HepG2 (cell line): ENCODE measurements around the gene KIAA1614. TPM values are rescaled to one million over a fixed set of nuclear protein-coding genes. Genes with fewer than 3 reads are reported as not detected.

Experiments used
- ATAC-seq: fragments of 200-7000 bp; cut with Tn5 transposase; 3 replicates; pipeline ENCODE4 v1.9.1; 2020; ENCODE audit warnings: mild to moderate bottlenecking, moderate library complexity
- BruUV-seq: library from RNA; stranded (reverse); fragments of 400-500 nt; replicated peaks from 2 replicates; lab custom pipeline; 2021; lab: Mats Ljungman, UMichigan
- CTCF ChIA-PET: fragments of 300-600 bp; formaldehyde crosslinking; extraction: SDS; loops from one replicate; lab custom pipeline; 2021; ENCODE audit warnings: low total read pairs, inconsistent platforms, low intra/inter-chr PET ratio; lab: Yijun Ruan, JAX
- POLR2A ChIA-PET: fragments of 350-600 bp; sonication (Branson Sonifier 250); formaldehyde crosslinking; loops from one replicate; lab custom pipeline; 2020; ENCODE audit warnings: antibody characterized with exemption, inconsistent platforms; lab: Yijun Ruan, JAX
- DNase-seq: peaks from one replicate; pipeline ENCODE4 v3.0.0-alpha.2; 2015; ENCODE audit warnings: low spot score
- FAIRE-seq: peaks from 3 replicates; lab custom pipeline; 2011; peaks lifted over from hg19 to GRCh38; lab: Jason Lieb, UNC
- H2AFZ ChIP-seq: one replicate; pipeline ENCODE4 v1.6.1; 2011; ENCODE audit warnings: low read length, inconsistent platforms
- H3K27ac ChIP-seq: fragments of 300-600 bp; 3 replicates; pipeline ENCODE4 v1.8.0; 2011; ENCODE audit warnings: mixed run types, mild to moderate bottlenecking, mixed read lengths, low read length, inconsistent platforms; ENCODE audit not compliant: insufficient read depth; ENCODE audit errors: extremely low read length
- H3K27me3 ChIP-seq, 2 experiments: fragments of 200-600 bp in 1 of 2; 2 replicates in 1 of 2; 3 replicates in 1 of 2; pipeline versions ENCODE4 v1.6.0 to v1.8.0; 2011; ENCODE audit warnings: low read length in 2 of 2, mild to moderate bottlenecking in 2 of 2, moderate library complexity in 2 of 2, inconsistent platforms in 1 of 2; ENCODE audit not compliant: insufficient read depth in 2 of 2, control insufficient read depth in 1 of 2
- H3K36me3 ChIP-seq, 2 experiments: fragments of 200-600 bp in 1 of 2; replicated peaks in 1 of 2; 2 replicates in 1 of 2; 3 replicates in 1 of 2; pipeline versions ENCODE4 v1.5.1 to v1.8.0; 2011; ENCODE audit warnings: low read length in 2 of 2, inconsistent platforms in 1 of 2; ENCODE audit not compliant: insufficient read depth in 2 of 2, control insufficient read depth in 1 of 2
- H3K4me1 ChIP-seq: 2 replicates; pipeline ENCODE4 v1.5.1; 2012; ENCODE audit warnings: low read length, inconsistent platforms; ENCODE audit not compliant: insufficient read depth
- H3K4me2 ChIP-seq: 2 replicates; pipeline ENCODE4 v1.6.0; 2011; ENCODE audit warnings: low read depth, low read length, inconsistent platforms
- H3K4me3 ChIP-seq, 3 experiments: fragments of 200-600 bp in 1 of 3; sonication (generic), shearing (Covaris generic) in 1 of 3; replicated peaks in 1 of 3; 2 replicates each; pipeline ENCODE4 v1.5.1; 2011 to 2016; ENCODE audit warnings: low read length in 3 of 3, inconsistent platforms in 2 of 3, low read depth in 2 of 3, mild to moderate bottlenecking in 2 of 3, control low read depth in 1 of 3, mixed read lengths in 1 of 3; ENCODE audit not compliant: insufficient read depth in 1 of 3
- H3K79me2 ChIP-seq: one replicate; pipeline ENCODE4 v1.6.1; 2011; ENCODE audit warnings: low read length, inconsistent platforms; ENCODE audit not compliant: insufficient read depth
- H3K9ac ChIP-seq: 2 replicates; pipeline ENCODE4 v1.6.0; 2011; ENCODE audit warnings: mild to moderate bottlenecking, low read depth, low read length, inconsistent platforms; ENCODE audit not compliant: insufficient read depth
- H3K9me3 ChIP-seq: 2 replicates; pipeline ENCODE4 v1.5.1; 2012; ENCODE audit warnings: mild to moderate bottlenecking, low read length
- H4K20me1 ChIP-seq: 2 replicates; pipeline ENCODE4 v1.6.0; 2011; ENCODE audit warnings: inconsistent platforms, mild to moderate bottlenecking, low read length, moderate library complexity; ENCODE audit not compliant: insufficient read depth
- ARNT2 ChIP-seq: sonication (generic); formaldehyde crosslinking; IDR thresholded peaks from 2 replicates; pipeline ENCODE4 v1.8.0; 2022; ENCODE audit warnings: mild to moderate bottlenecking, low read depth, missing genetic modification reagents, moderate library complexity
- BRCA1 ChIP-seq: sonication (generic); formaldehyde crosslinking; IDR thresholded peaks from 2 replicates; pipeline ENCODE4 v1.4.0; 2020; ENCODE audit warnings: missing genetic modification reagents
- MBNL3 ChIP-seq: fragments of 250-450 bp; sonication (Bioruptor Pico); conservative IDR thresholded peaks from 2 replicates; pipeline ENCODE4 v1.8.0; 2022; ENCODE audit warnings: mild to moderate bottlenecking, inconsistent platforms
- RAD51 ChIP-seq: fragments of 450-650 bp; IDR thresholded peaks from 2 replicates; pipeline ENCODE4 v1.6.1; 2016; ENCODE audit warnings: borderline replicate concordance
- SRSF4 ChIP-seq: fragments of 200-400 bp; formaldehyde crosslinking; IDR thresholded peaks from one replicate; pipeline ENCODE4 v1.6.1; 2018; ENCODE audit warnings: mild to moderate bottlenecking, low read depth, low read length, moderate library complexity; ENCODE audit not compliant: poor library complexity, severe bottlenecking
- SUZ12 ChIP-seq: fragments of 150-350 bp; IDR thresholded peaks from 2 replicates; pipeline ENCODE4 v1.6.1; 2014; ENCODE audit warnings: low read depth, low read length
- WGBS: methylation state at CpG from one replicate; pipeline ENCODE4 v1.1.6; 2017; ENCODE audit warnings: low lambda C conversion rate; 5-methylcytosine and 5-hydroxymethylcytosine counted together
- in situ Hi-C: cut with HindIII; loops from 2 replicates; pipeline ENCODE4 v1.10.0; 2017; ENCODE audit warnings: low pct_unique_long_range_greater_than_20kb; ENCODE audit not compliant: extremely low pct_ligation_motif_present
- intact Hi-C: fragments of 100-400 bp; cut with micrococcal nuclease; formaldehyde crosslinking; loops from one replicate; pipeline ENCODE4 v1.10.0; 2022; ENCODE audit not compliant: unreplicated experiment
- polyA plus RNA-seq, 8 experiments: library from polyadenylated mRNA; depleted of rRNA in 3 of 8; stranded (reverse) in 7 of 8; unstranded in 1 of 8; fragments of >200 nt; fragmentation: Illumina TruSeq in 4 of 8; extraction: Trizol in 4 of 8; gene quantifications; 2 replicates each; pipeline versions ENCODE4 v1.2.1 to v1.2.3, GENCODE V29; 2011 to 2016; ENCODE audit warnings: low read depth in 4 of 8, missing spikeins in 1 of 8, mixed read lengths in 1 of 8; ENCODE audit not compliant: insufficient read depth in 1 of 8
- total RNA-seq, 5 experiments: library from RNA; depleted of rRNA; stranded (reverse); fragments of >200 nt; fragmentation: Illumina TruSeq; extraction: Trizol; gene quantifications; 2 replicates each; pipeline ENCODE4 v1.2.3, GENCODE V29; 2016; ENCODE audit warnings: low read depth in 1 of 5
- TF ChIP-seq, protein P1 (sequence below): sonication (generic); formaldehyde crosslinking; IDR thresholded peaks from 2 replicates; pipeline ENCODE4 v1.5.1; 2020; ENCODE audit warnings: mild to moderate bottlenecking, missing genetic modification reagents, borderline replicate concordance
- TF ChIP-seq, protein P2 (sequence below): sonication (generic); formaldehyde crosslinking; IDR thresholded peaks from 2 replicates; pipeline ENCODE4 v1.5.0; 2020; ENCODE audit warnings: mild to moderate bottlenecking, missing genetic modification reagents
- TF ChIP-seq, protein P3 (sequence below): sonication (generic); formaldehyde crosslinking; IDR thresholded peaks from 2 replicates; pipeline ENCODE4 v1.5.0; 2020; ENCODE audit warnings: mild to moderate bottlenecking, missing genetic modification reagents, borderline replicate concordance

KIAA1614 gene
- total and polyA plus RNA-seq, 2 of the 13 experiments (the other 11 are each of a cell fraction or from before 2014, with no cell fraction given): 0.15 to 0.77 TPM

DNA sequence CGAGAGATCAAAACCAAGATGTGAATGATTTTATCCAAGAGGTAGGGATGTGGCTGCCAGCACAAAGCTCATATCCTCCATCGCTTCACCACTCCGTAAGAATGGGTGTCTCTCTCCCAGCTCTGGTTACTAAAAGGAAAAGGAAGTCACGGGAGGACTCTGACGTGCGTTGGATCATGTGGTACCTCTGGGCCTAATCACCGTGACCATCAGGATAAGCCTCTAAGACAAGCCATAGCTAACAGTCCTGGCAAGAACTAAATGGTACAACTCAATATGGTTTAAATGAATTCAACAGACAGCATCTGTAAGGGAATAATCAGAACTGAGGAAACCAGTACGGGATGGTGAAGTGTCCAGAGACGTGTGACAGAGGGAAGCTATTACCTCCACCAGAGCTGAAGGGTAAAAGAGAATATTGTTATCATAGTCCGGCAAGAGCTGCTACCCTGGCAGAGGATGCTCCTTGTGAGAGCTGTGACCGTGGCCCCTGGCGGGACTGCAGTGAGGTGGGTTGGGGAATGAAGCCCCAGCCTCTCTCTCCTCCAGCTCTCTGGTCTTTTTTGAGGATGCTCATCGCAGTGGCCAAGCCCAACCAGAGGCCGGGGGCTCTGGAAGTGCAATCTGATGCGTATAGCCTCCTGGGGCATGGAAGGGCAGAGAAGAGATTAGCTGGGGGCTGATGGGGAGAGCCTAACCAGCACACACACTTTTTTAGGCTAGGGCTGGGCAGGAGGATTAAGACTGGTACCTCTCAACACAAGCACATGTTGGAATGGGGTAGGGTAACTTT is 54.2 kb downstream of the KIAA1614 start (continued):
- TF ChIP-seq, protein P1, sequence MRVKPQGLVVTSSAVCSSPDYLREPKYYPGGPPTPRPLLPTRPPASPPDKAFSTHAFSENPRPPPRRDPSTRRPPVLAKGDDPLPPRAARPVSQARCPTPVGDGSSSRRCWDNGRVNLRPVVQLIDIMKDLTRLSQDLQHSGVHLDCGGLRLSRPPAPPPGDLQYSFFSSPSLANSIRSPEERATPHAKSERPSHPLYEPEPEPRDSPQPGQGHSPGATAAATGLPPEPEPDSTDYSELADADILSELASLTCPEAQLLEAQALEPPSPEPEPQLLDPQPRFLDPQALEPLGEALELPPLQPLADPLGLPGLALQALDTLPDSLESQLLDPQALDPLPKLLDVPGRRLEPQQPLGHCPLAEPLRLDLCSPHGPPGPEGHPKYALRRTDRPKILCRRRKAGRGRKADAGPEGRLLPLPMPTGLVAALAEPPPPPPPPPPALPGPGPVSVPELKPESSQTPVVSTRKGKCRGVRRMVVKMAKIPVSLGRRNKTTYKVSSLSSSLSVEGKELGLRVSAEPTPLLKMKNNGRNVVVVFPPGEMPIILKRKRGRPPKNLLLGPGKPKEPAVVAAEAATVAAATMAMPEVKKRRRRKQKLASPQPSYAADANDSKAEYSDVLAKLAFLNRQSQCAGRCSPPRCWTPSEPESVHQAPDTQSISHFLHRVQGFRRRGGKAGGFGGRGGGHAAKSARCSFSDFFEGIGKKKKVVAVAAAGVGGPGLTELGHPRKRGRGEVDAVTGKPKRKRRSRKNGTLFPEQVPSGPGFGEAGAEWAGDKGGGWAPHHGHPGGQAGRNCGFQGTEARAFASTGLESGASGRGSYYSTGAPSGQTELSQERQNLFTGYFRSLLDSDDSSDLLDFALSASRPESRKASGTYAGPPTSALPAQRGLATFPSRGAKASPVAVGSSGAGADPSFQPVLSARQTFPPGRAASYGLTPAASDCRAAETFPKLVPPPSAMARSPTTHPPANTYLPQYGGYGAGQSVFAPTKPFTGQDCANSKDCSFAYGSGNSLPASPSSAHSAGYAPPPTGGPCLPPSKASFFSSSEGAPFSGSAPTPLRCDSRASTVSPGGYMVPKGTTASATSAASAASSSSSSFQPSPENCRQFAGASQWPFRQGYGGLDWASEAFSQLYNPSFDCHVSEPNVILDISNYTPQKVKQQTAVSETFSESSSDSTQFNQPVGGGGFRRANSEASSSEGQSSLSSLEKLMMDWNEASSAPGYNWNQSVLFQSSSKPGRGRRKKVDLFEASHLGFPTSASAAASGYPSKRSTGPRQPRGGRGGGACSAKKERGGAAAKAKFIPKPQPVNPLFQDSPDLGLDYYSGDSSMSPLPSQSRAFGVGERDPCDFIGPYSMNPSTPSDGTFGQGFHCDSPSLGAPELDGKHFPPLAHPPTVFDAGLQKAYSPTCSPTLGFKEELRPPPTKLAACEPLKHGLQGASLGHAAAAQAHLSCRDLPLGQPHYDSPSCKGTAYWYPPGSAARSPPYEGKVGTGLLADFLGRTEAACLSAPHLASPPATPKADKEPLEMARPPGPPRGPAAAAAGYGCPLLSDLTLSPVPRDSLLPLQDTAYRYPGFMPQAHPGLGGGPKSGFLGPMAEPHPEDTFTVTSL (CRISPR knock-in tag): no peak
- no peak for TF ChIP-seq SRSF4
- TF ChIP-seq ARNT2 (CRISPR knock-in tag): no peak
- TF ChIP-seq SUZ12: no peak
- no peak for TF ChIP-seq BRCA1 (CRISPR knock-in tag)
- no peak for TF ChIP-seq RAD51
- TF ChIP-seq, all 625 proteins: peak for 0

DNA sequence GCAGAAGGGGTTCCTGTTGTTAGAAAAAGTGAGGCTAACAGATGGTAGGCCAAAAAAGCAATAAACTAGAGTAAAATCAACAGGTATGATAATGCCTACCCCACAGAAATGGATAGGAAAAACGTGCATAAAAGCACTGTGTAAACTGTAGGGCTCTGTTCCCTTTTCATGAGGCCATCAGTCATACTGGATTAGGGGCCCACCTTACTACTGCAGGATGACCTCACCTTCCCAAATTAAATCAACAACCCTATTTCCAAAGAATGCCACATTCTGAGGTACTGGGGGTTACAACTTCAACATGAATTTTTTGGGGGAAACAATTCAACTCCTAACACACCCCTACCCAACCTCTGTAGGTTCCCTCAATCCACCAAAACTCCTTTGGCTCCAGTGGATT is 54.9 kb downstream of the KIAA1614 start:
- 48% methylated on average over 1 of the region's 1 CpG for WGBS
- POLR2A ChIA-PET: no interaction called here
- FAIRE-seq: no peak
- no peak for TF ChIP-seq MBNL3 (CRISPR knock-in tag)
- TF ChIP-seq, protein P2, sequence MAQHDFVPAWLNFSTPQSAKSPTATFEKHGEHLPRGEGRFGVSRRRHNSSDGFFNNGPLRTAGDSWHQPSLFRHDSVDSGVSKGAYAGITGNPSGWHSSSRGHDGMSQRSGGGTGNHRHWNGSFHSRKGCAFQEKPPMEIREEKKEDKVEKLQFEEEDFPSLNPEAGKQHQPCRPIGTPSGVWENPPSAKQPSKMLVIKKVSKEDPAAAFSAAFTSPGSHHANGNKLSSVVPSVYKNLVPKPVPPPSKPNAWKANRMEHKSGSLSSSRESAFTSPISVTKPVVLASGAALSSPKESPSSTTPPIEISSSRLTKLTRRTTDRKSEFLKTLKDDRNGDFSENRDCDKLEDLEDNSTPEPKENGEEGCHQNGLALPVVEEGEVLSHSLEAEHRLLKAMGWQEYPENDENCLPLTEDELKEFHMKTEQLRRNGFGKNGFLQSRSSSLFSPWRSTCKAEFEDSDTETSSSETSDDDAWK (CRISPR knock-in tag): no peak
- TF ChIP-seq, protein P3, sequence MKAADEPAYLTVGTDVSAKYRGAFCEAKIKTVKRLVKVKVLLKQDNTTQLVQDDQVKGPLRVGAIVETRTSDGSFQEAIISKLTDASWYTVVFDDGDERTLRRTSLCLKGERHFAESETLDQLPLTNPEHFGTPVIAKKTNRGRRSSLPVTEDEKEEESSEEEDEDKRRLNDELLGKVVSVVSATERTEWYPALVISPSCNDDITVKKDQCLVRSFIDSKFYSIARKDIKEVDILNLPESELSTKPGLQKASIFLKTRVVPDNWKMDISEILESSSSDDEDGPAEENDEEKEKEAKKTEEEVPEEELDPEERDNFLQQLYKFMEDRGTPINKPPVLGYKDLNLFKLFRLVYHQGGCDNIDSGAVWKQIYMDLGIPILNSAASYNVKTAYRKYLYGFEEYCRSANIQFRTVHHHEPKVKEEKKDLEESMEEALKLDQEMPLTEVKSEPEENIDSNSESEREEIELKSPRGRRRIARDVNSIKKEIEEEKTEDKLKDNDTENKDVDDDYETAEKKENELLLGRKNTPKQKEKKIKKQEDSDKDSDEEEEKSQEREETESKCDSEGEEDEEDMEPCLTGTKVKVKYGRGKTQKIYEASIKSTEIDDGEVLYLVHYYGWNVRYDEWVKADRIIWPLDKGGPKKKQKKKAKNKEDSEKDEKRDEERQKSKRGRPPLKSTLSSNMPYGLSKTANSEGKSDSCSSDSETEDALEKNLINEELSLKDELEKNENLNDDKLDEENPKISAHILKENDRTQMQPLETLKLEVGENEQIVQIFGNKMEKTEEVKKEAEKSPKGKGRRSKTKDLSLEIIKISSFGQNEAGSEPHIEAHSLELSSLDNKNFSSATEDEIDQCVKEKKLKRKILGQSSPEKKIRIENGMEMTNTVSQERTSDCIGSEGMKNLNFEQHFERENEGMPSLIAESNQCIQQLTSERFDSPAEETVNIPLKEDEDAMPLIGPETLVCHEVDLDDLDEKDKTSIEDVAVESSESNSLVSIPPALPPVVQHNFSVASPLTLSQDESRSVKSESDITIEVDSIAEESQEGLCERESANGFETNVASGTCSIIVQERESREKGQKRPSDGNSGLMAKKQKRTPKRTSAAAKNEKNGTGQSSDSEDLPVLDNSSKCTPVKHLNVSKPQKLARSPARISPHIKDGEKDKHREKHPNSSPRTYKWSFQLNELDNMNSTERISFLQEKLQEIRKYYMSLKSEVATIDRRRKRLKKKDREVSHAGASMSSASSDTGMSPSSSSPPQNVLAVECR (CRISPR knock-in tag): no peak

More for the DNA sequence above, 54.9 kb downstream of the KIAA1614 start:
- Histone ChIP-seq H3K36me3 (peaks cover 0 to 28% of the 10 kb centered on the region in 2 experiments; a peak in 4 of 5 replicates), H3K4me2 (no peak overlapping the region), H3K27me3 (no peaks in the 10 kb centered on the region), H3K9ac (no peak overlapping the region), H4K20me1 (no peaks in the 10 kb centered on the region), H3K4me3 (no peak overlapping the region), H3K79me2 (no peaks in the 10 kb centered on the region), H3K27ac (no peak overlapping the region), H3K4me1 (peaks cover 1% of the 10 kb centered on the region; the same call in 1 of the 2 replicates), H3K9me3 (no peaks in the 10 kb centered on the region), H2AFZ (no peak overlapping the region)
- CTCF ChIA-PET: no interaction called here
- DNase-seq (no peak), ATAC-seq (no peak)
- intact Hi-C loops (no loop called here), in situ Hi-C loops (no loop called here)
- no TSS peak for BruUV-seq
